GM18861 (cell line): ENCODE data around the gene CTSC.
A peak's percentile ranks its signal among the peaks of the same experiment; 100 is the strongest.
"Not testable (repeated sequence)": the region's sequence is repeated elsewhere in the genome, so short reads cannot be mapped to it uniquely, and the experiment has no call there.

Experiments
- ATAC-seq: cut with Tn5 transposase; IDR thresholded peaks from one replicate; pipeline ENCODE4 v1.9.1; 2021; ENCODE audit not compliant: unreplicated experiment

Gene CTSC

GRCh38 chr11:88322881-88323280 is 14.7 kb downstream of the CTSC start:
- not testable (repeated sequence) for ATAC-seq

- not testable (repeated sequence) for ATAC-seq
Observed at GRCh38 chr11:88321412-88321811, 16.1 kb downstream of the CTSC start.

- ATAC-seq, result no peak
Observed at GRCh38 chr11:88320149-88320559, 17.4 kb downstream of the CTSC start.

GRCh38 chr11:88318017-88318416 is 19.5 kb downstream of the CTSC start:
- ATAC-seq, result no peak

- ATAC-seq, result no peak
Observed at GRCh38 chr11:88317536-88317935, 20.0 kb downstream of the CTSC start.

- ATAC-seq, result no peak
Observed at GRCh38 chr11:88315981-88316441, 21.5 kb downstream of the CTSC start.

- no peak for ATAC-seq
Observed at GRCh38 chr11:88315015-88315414, 22.5 kb downstream of the CTSC start.

- ATAC-seq, result no peak
Observed at GRCh38 chr11:88313441-88313840, 24.1 kb downstream of the CTSC start.

GRCh38 chr11:88312628-88313027 is 24.9 kb downstream of the CTSC start:
- no peak for ATAC-seq

GRCh38 chr11:88310246-88310645 is 27.3 kb downstream of the CTSC start:
- ATAC-seq, result no peak

GRCh38 chr11:88308576-88308975 is 29.0 kb downstream of the CTSC start:
- no peak for ATAC-seq

GRCh38 chr11:88307749-88308425 is 29.6 kb downstream of the CTSC start:
- ATAC-seq, result no peak

GRCh38 chr11:88306785-88307184 is 30.8 kb downstream of the CTSC start:
- no peak for ATAC-seq

GRCh38 chr11:88305430-88305829 is 32.1 kb downstream of the CTSC start:
- no peak for ATAC-seq

GRCh38 chr11:88304352-88304751 is 33.2 kb downstream of the CTSC start:
- ATAC-seq, result no peak

- no peak for ATAC-seq
Observed at GRCh38 chr11:88303037-88303436, 34.5 kb downstream of the CTSC start.

GRCh38 chr11:88301488-88302140 is 35.9 kb downstream of the CTSC start:
- ATAC-seq, result peak; percentile 48

- ATAC-seq, result peak; percentile 48
Observed at GRCh38 chr11:88300888-88301487, 36.5 kb downstream of the CTSC start.

GRCh38 chr11:88297863-88298262 is 39.7 kb downstream of the CTSC start:
- ATAC-seq, result no peak

GRCh38 chr11:88297421-88297820 is 40.1 kb downstream of the CTSC start:
- no peak for ATAC-seq

- no peak for ATAC-seq
Observed at GRCh38 chr11:88295028-88295427, 42.5 kb downstream of the CTSC start.

GRCh38 chr11:88293931-88294330 is 43.6 kb downstream of the CTSC start:
- ATAC-seq, result no peak
